HEK293 (cell line): ENCODE measurements around the gene NPY1R.

ENCODE experiments used
- CTCF ChIA-PET: fragments of 350-600 bp; formaldehyde crosslinking; extraction: SDS; loops from one replicate; lab custom pipeline; 2021; ENCODE audit warnings: antibody characterized with exemption; lab: Yijun Ruan, JAX
- POLR2A ChIA-PET: fragments of 300-600 bp; formaldehyde crosslinking; extraction: SDS; loops from one replicate; lab custom pipeline; 2020; ENCODE audit warnings: antibody characterized with exemption, inconsistent platforms; lab: Yijun Ruan, JAX
- H3K27ac ChIP-seq: fragments of 200-500 bp; sonication (Bioruptor generic); 2 replicates; pipeline ENCODE4 v1.5.1; 2014; ENCODE audit warnings: low read depth, low read length, control low read depth, inconsistent platforms; ENCODE audit errors: extremely low read depth
- H3K36me3 ChIP-seq, 2 experiments: fragments of 200-500 bp in 1 of 2; sonication (Bioruptor generic) in 1 of 2; 1 replicate in 1 of 2; 2 replicates in 1 of 2; pipeline ENCODE4 v1.5.1; 2014 to 2017; ENCODE audit warnings: inconsistent platforms in 2 of 2, low read length in 2 of 2; ENCODE audit not compliant: control insufficient read depth in 2 of 2, insufficient read depth in 1 of 2
- H3K4me1 ChIP-seq: fragments of 200-500 bp; sonication (Bioruptor generic); 2 replicates; pipeline ENCODE4 v1.5.1; 2014; ENCODE audit warnings: mild to moderate bottlenecking, low read length, inconsistent platforms; ENCODE audit not compliant: control insufficient read depth, insufficient read depth
- H3K4me3 ChIP-seq: 2 replicates; pipeline ENCODE4 v1.5.1; 2011; ENCODE audit warnings: low read depth, mild to moderate bottlenecking, control low read depth, low read length, moderate library complexity
- H3K9me3 ChIP-seq: fragments of 200-500 bp; sonication (Bioruptor generic); 2 replicates; pipeline ENCODE4 v1.5.1; 2014; ENCODE audit warnings: low read depth, low read length, inconsistent platforms; ENCODE audit not compliant: control insufficient read depth, insufficient read depth
- BCL6B ChIP-seq: fragments of 450-650 bp; formaldehyde crosslinking; IDR thresholded peaks from 2 replicates; pipeline ENCODE4 v1.5.1; 2017; ENCODE audit warnings: missing biosample characterization, missing genetic modification characterization
- GFI1B ChIP-seq: fragments of 450-650 bp; formaldehyde crosslinking; IDR thresholded peaks from 2 replicates; pipeline ENCODE4 v1.5.1; 2016; ENCODE audit warnings: missing biosample characterization, missing genetic modification characterization
- HOXA7 ChIP-seq: sonication (generic); formaldehyde crosslinking; IDR thresholded peaks from 2 replicates; pipeline ENCODE4 v1.8.1; 2022; ENCODE audit warnings: missing genetic modification reagents, borderline replicate concordance
- HOXD13 ChIP-seq: sonication (generic); formaldehyde crosslinking; IDR thresholded peaks from 2 replicates; pipeline ENCODE4 v1.8.0; 2022; ENCODE audit warnings: missing genetic modification reagents, borderline replicate concordance
- KLF16 ChIP-seq: fragments of 450-650 bp; formaldehyde crosslinking; IDR thresholded peaks from 2 replicates; pipeline ENCODE4 v1.5.1; 2017; ENCODE audit warnings: missing biosample characterization, missing genetic modification characterization
- SP2 ChIP-seq: fragments of 450-650 bp; formaldehyde crosslinking; IDR thresholded peaks from 2 replicates; pipeline ENCODE4 v1.5.1; 2016; ENCODE audit warnings: missing biosample characterization, missing genetic modification characterization
- YY2 ChIP-seq: fragments of 450-650 bp; formaldehyde crosslinking; IDR thresholded peaks from 2 replicates; pipeline ENCODE4 v1.5.1; 2016; ENCODE audit warnings: missing biosample characterization, missing genetic modification characterization
- ZFP37 ChIP-seq: fragments of 450-650 bp; formaldehyde crosslinking; IDR thresholded peaks from 2 replicates; pipeline ENCODE4 v1.5.1; 2016; ENCODE audit warnings: missing biosample characterization, missing genetic modification characterization
- ZFP69B ChIP-seq: fragments of 450-650 bp; formaldehyde crosslinking; IDR thresholded peaks from 2 replicates; pipeline ENCODE4 v1.5.1; 2016; ENCODE audit warnings: missing biosample characterization, missing genetic modification characterization
- ZNF10 ChIP-seq: fragments of 450-650 bp; formaldehyde crosslinking; IDR thresholded peaks from 2 replicates; pipeline ENCODE4 v1.5.1; 2017; ENCODE audit warnings: missing biosample characterization, missing genetic modification characterization
- ZNF16 ChIP-seq: fragments of 450-650 bp; formaldehyde crosslinking; IDR thresholded peaks from 2 replicates; pipeline ENCODE4 v1.5.1; 2016; ENCODE audit warnings: low read depth, missing biosample characterization, missing genetic modification characterization
- ZNF2 ChIP-seq: fragments of 450-650 bp; formaldehyde crosslinking; IDR thresholded peaks from 2 replicates; pipeline ENCODE4 v1.5.1; 2016; ENCODE audit warnings: missing biosample characterization, missing genetic modification characterization
- ZNF239 ChIP-seq: fragments of 450-650 bp; formaldehyde crosslinking; IDR thresholded peaks from 2 replicates; pipeline ENCODE4 v1.5.1; 2016; ENCODE audit warnings: missing biosample characterization, missing genetic modification characterization
- ZNF248 ChIP-seq: fragments of 450-650 bp; formaldehyde crosslinking; IDR thresholded peaks from 2 replicates; pipeline ENCODE4 v1.5.1; 2017; ENCODE audit warnings: missing biosample characterization, missing genetic modification characterization
- ZNF266 ChIP-seq: fragments of 450-650 bp; formaldehyde crosslinking; IDR thresholded peaks from 2 replicates; pipeline ENCODE4 v1.5.1; 2016; ENCODE audit warnings: missing biosample characterization, missing genetic modification characterization, low read depth
- ZNF292 ChIP-seq: fragments of 450-650 bp; formaldehyde crosslinking; IDR thresholded peaks from 2 replicates; pipeline ENCODE4 v1.5.1; 2016; ENCODE audit warnings: low read depth, missing biosample characterization, missing genetic modification characterization, borderline replicate concordance
- ZNF335 ChIP-seq: fragments of 450-650 bp; formaldehyde crosslinking; conservative IDR thresholded peaks from 2 replicates; pipeline ENCODE4 v1.5.1; 2016; ENCODE audit warnings: missing biosample characterization, missing genetic modification characterization
- ZNF350 ChIP-seq: fragments of 450-650 bp; formaldehyde crosslinking; IDR thresholded peaks from 2 replicates; pipeline ENCODE4 v1.5.0; 2017; ENCODE audit warnings: missing biosample characterization, mild to moderate bottlenecking, missing genetic modification characterization
- ZNF354C ChIP-seq: fragments of 450-650 bp; formaldehyde crosslinking; IDR thresholded peaks from 2 replicates; pipeline ENCODE4 v1.5.1; 2016; ENCODE audit warnings: missing biosample characterization, missing genetic modification characterization, low read depth, borderline replicate concordance
- ZNF37A ChIP-seq: fragments of 450-650 bp; IDR thresholded peaks from 2 replicates; pipeline ENCODE4 v1.5.1; 2018; ENCODE audit warnings: missing biosample characterization, missing genetic modification characterization
- ZNF501 ChIP-seq: fragments of 450-650 bp; formaldehyde crosslinking; IDR thresholded peaks from 2 replicates; pipeline ENCODE4 v1.5.1; 2016; ENCODE audit warnings: missing biosample characterization, missing genetic modification characterization
- ZNF510 ChIP-seq: fragments of 450-650 bp; formaldehyde crosslinking; IDR thresholded peaks from 2 replicates; pipeline ENCODE4 v1.5.1; 2018; ENCODE audit warnings: mild to moderate bottlenecking, missing genetic modification characterization, missing biosample characterization; ENCODE audit not compliant: insufficient replicate concordance
- ZNF518A ChIP-seq: fragments of 450-650 bp; formaldehyde crosslinking; conservative IDR thresholded peaks from 2 replicates; pipeline ENCODE4 v1.5.1; 2016; ENCODE audit warnings: low read depth, missing biosample characterization, missing genetic modification characterization
- ZNF585B ChIP-seq: fragments of 450-650 bp; formaldehyde crosslinking; IDR thresholded peaks from 2 replicates; pipeline ENCODE4 v1.5.1; 2016; ENCODE audit warnings: missing biosample characterization, missing genetic modification characterization
- ZNF621 ChIP-seq: fragments of 450-650 bp; formaldehyde crosslinking; IDR thresholded peaks from 2 replicates; pipeline ENCODE4 v1.5.1; 2017; ENCODE audit warnings: missing biosample characterization, missing genetic modification characterization
- ZNF626 ChIP-seq: fragments of 450-650 bp; sonication (Bioruptor Pico); formaldehyde crosslinking; IDR thresholded peaks from 2 replicates; pipeline ENCODE4 v1.5.1; 2018; ENCODE audit warnings: missing biosample characterization, missing genetic modification characterization, inconsistent platforms
- ZNF830 ChIP-seq: fragments of 450-650 bp; IDR thresholded peaks from 2 replicates; pipeline ENCODE4 v1.5.0; 2018; ENCODE audit warnings: missing biosample characterization, missing genetic modification characterization, low read depth, mild to moderate bottlenecking, moderate library complexity
- TF ChIP-seq, protein P1 (sequence below): fragments of 450-650 bp; formaldehyde crosslinking; IDR thresholded peaks from 2 replicates; pipeline ENCODE4 v1.5.1; 2017; ENCODE audit warnings: missing biosample characterization, missing genetic modification characterization

The NPY1R gene

DNA sequence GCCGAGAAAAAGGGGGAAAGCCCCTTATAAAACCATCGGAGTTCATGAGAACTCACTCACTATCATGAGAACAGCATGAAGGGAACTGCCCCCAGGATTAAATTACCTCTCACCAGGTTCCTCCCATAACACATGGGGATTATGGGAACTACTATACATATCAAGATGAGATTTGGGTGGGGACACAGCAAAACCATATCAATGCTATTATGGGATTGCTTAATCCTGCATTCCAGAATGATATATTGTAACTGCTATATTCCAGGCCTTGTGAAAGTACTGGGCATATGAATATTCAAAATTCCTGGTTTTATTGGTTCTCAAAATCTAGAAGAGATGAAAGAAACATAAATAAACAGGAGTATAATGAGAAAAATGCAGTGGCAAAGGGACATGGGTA, 29.3 kb downstream of the NPY1R start:
- ChIA-PET POLR2A (no interaction called here), CTCF (no interaction called here)
- no peaks in the 10 kb centered on the region for H3K4me1 ChIP-seq

GRCh38 chr4:163300445-163300844, 32.0 kb downstream of the NPY1R start:
- Histone ChIP-seq H3K4me1 (no peaks in the 10 kb centered on the region), H3K27ac (no peak overlapping the region), H3K36me3 (no peaks in the 10 kb centered on the region), H3K4me3 (no peak overlapping the region), H3K9me3 (no peaks in the 10 kb centered on the region)
- CTCF ChIA-PET: no interaction called here
- POLR2A ChIA-PET: no interaction called here
- TF ChIP-seq ZNF248 (tag by site-specific recombination): no peak
- TF ChIP-seq ZNF501 (tag by site-specific recombination): no peak
- no peak for TF ChIP-seq ZNF518A (tag by site-specific recombination)
- TF ChIP-seq SP2 (tag by site-specific recombination): no peak
- no peak for TF ChIP-seq ZNF626 (tag by site-specific recombination)
- no peak for TF ChIP-seq ZNF510 (tag by site-specific recombination)
- TF ChIP-seq YY2 (tag by site-specific recombination): no peak

More for the DNA sequence above, 29.3 kb downstream of the NPY1R start:
- TF ChIP-seq HOXA7 (CRISPR knock-in tag) (no peak), ZNF16 (tag by site-specific recombination) (no peak), ZNF335 (tag by site-specific recombination) (no peak), ZNF350 (tag by site-specific recombination) (no peak), GFI1B (tag by site-specific recombination) (no peak), ZNF292 (tag by site-specific recombination) (no peak)
- no peaks in the 10 kb centered on the region for H3K36me3 ChIP-seq
- H3K9me3 ChIP-seq: no peaks in the 10 kb centered on the region
- H3K4me3 ChIP-seq: no peak overlapping the region
- no peak overlapping the region for H3K27ac ChIP-seq

GRCh38 chr4:163295138-163295537, 37.3 kb downstream of the NPY1R start:
- POLR2A ChIA-PET: no interaction called here
- Histone ChIP-seq H3K36me3 (no peaks in the 10 kb centered on the region), H3K27ac (no peak overlapping the region), H3K9me3 (no peaks in the 10 kb centered on the region), H3K4me3 (no peak overlapping the region), H3K4me1 (no peaks in the 10 kb centered on the region)
- CTCF ChIA-PET: no interaction called here
- TF ChIP-seq HOXD13 (CRISPR knock-in tag) (no peak), ZNF621 (tag by site-specific recombination) (no peak), ZNF585B (tag by site-specific recombination) (no peak), ZFP37 (tag by site-specific recombination) (no peak), ZNF354C (tag by site-specific recombination) (no peak), ZNF830 (tag by site-specific recombination) (no peak), BCL6B (tag by site-specific recombination) (no peak), ZFP69B (no peak), ZNF239 (tag by site-specific recombination) (no peak), ZNF266 (no peak), ZNF2 (no peak), ZNF37A (tag by site-specific recombination) (no peak), KLF16 (tag by site-specific recombination) (no peak), ZNF10 (tag by site-specific recombination) (no peak)
- TF ChIP-seq, protein P1, sequence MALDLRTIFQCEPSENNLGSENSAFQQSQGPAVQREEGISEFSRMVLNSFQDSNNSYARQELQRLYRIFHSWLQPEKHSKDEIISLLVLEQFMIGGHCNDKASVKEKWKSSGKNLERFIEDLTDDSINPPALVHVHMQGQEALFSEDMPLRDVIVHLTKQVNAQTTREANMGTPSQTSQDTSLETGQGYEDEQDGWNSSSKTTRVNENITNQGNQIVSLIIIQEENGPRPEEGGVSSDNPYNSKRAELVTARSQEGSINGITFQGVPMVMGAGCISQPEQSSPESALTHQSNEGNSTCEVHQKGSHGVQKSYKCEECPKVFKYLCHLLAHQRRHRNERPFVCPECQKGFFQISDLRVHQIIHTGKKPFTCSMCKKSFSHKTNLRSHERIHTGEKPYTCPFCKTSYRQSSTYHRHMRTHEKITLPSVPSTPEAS (tag by site-specific recombination): no peak
